NCI-H187 (cell line): ENCODE results near the gene RORB.
A peak's percentile ranks its signal among the peaks of the same experiment; 100 is the strongest.

Source experiments
- DNase-seq, 2 experiments: peaks; one replicate each; lab custom pipeline; 2025; lab: John Stamatoyannopoulos, UW

The RORB gene

GRCh38 chr9:74496819-74497747 is at the start of gene RORB:
Gene RORB, plus strand, starts transcription at chr9:74497335. Its CDS starts 642 bp downstream, at chr9:74497977.
- DNase-seq, result peak in 1 of 2 experiments; percentile 10

- DNase-seq, result no peak
Measured at GRCh38 chr9:74447451-74448193, 49.5 kb upstream of the RORB start.

GRCh38 chr9:74449060-74449459 is 48.1 kb upstream of the RORB start:
- no peak for DNase-seq

- no peak for DNase-seq
Measured at GRCh38 chr9:74458832-74459231, 38.3 kb upstream of the RORB start.

- no peak for DNase-seq
Measured at GRCh38 chr9:74463825-74464224, 33.3 kb upstream of the RORB start.

GRCh38 chr9:74478606-74479005 is 18.5 kb upstream of the RORB start:
- DNase-seq, result no peak

GRCh38 chr9:74479711-74480110 is 17.4 kb upstream of the RORB start:
- no peak for DNase-seq

- no peak for DNase-seq
Measured at GRCh38 chr9:74487395-74487794, 9.7 kb upstream of the RORB start.

- no peak for DNase-seq
Measured at GRCh38 chr9:74493512-74493911, 3.6 kb upstream of the RORB start.

GRCh38 chr9:74494490-74494889 is 2.6 kb upstream of the RORB start:
- DNase-seq, result no peak

GRCh38 chr9:74496406-74496805 is 729 bp upstream of the RORB start:
- no peak for DNase-seq

- DNase-seq, result no peak
Measured at GRCh38 chr9:74497748-74498620, 849 bp downstream of the RORB start.

- DNase-seq, result no peak
Measured at GRCh38 chr9:74498621-74499095, 1.5 kb downstream of the RORB start.

- DNase-seq, result no peak
Measured at GRCh38 chr9:74499111-74499601, 2.0 kb downstream of the RORB start.

- DNase-seq, result no peak
Measured at GRCh38 chr9:74499770-74500583, 2.8 kb downstream of the RORB start.

- no peak for DNase-seq
Measured at GRCh38 chr9:74500584-74500924, 3.4 kb downstream of the RORB start.

GRCh38 chr9:74501570-74501969 is 4.4 kb downstream of the RORB start:
- no peak for DNase-seq

GRCh38 chr9:74503219-74503618 is 6.1 kb downstream of the RORB start:
- DNase-seq, result no peak

GRCh38 chr9:74503666-74504065 is 6.5 kb downstream of the RORB start:
- no peak for DNase-seq

- no peak for DNase-seq
Measured at GRCh38 chr9:74511333-74511732, 14.2 kb downstream of the RORB start.

GRCh38 chr9:74512416-74512815 is 15.3 kb downstream of the RORB start:
- DNase-seq, result no peak
